ENCODE measurements around the gene ZNF593OS.

ZNF593OS gene

GRCh38 chr1:26121854-26122773, 49.5 kb downstream of the ZNF593OS start:
- no peak for DNase-seq (ENCODE audit: low spot score)
- no peak for TF ChIP-seq CTCF (conservative IDR thresholded peaks at IDR 0.05; ENCODE audit: low read depth)
- H3K27ac ChIP-seq = no peak overlapping the region
- ChIA-PET CTCF (interaction anchor here (0.7 to 0.9 kb wide), 3 partner anchors 86 to 1242 kb away, joined by 3 to 5 read pairs (median 5); no protein-coding TSS in a partner anchor), POLR2A (ENCODE audit: low non-redundant PET) (no interaction called here)

GRCh38 chr1:26119892-26120608, 51.6 kb downstream of the ZNF593OS start:
- CTCF ChIA-PET = no interaction called here
- H3K27ac ChIP-seq = no peak overlapping the region
- no peak for DNase-seq (ENCODE audit: low spot score)
- POLR2A ChIA-PET (ENCODE audit: low non-redundant PET) = no interaction called here
- no peak for TF ChIP-seq CTCF (conservative IDR thresholded peaks at IDR 0.05; ENCODE audit: low read depth)

Measured in RWPE1 (cell line).